ENCODE measurements around the gene TRIM24. TPM values are rescaled to one million over a fixed set of nuclear protein-coding genes. Genes with fewer than 3 reads are reported as not detected.

Gene TRIM24
- total and polyA plus RNA-seq, 2 of the 13 experiments (the other 11 are each of a cell fraction or from before 2014, with no cell fraction given), result 100 to 106 TPM

- TF ChIP-seq, protein P1, sequence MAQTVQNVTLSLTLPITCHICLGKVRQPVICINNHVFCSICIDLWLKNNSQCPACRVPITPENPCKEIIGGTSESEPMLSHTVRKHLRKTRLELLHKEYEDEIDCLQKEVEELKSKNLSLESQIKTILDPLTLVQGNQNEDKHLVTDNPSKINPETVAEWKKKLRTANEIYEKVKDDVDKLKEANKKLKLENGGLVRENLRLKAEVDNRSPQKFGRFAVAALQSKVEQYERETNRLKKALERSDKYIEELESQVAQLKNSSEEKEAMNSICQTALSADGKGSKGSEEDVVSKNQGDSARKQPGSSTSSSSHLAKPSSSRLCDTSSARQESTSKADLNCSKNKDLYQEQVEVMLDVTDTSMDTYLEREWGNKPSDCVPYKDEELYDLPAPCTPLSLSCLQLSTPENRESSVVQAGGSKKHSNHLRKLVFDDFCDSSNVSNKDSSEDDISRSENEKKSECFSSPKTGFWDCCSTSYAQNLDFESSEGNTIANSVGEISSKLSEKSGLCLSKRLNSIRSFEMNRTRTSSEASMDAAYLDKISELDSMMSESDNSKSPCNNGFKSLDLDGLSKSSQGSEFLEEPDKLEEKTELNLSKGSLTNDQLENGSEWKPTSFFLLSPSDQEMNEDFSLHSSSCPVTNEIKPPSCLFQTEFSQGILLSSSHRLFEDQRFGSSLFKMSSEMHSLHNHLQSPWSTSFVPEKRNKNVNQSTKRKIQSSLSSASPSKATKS (CRISPR knock-in tag; IDR thresholded peaks at IDR 0.05), result 0 out of 2 replicates have a peak, but pooled peaks have one; percentile 22
- no peak for TF ChIP-seq ZBTB7B (CRISPR knock-in tag; IDR thresholded peaks at IDR 0.05)
- 0 out of 2 replicates have a peak, but pooled peaks have one; percentile 23 for TF ChIP-seq ARHGAP35 (CRISPR knock-in tag; IDR thresholded peaks at IDR 0.05; ENCODE audit: borderline replicate concordance)
- TF ChIP-seq PAF1 (CRISPR knock-in tag; IDR thresholded peaks at IDR 0.05), result peak; percentile 77; the same call in 1 of the 2 replicates
- 0 out of 2 replicates have a peak, but pooled peaks have one; percentile 4 for TF ChIP-seq NKX3-1 (CRISPR knock-in tag; IDR thresholded peaks at IDR 0.05)
- peak; percentile 19; the same call in 1 of the 2 replicates for TF ChIP-seq SSRP1 (CRISPR knock-in tag; IDR thresholded peaks at IDR 0.05)
- TF ChIP-seq ZFP91 (CRISPR knock-in tag; IDR thresholded peaks at IDR 0.05; ENCODE audit: borderline replicate concordance), result 0 out of 2 replicates have a peak, but pooled peaks have one; percentile 44
- TF ChIP-seq SIN3A (IDR thresholded peaks at IDR 0.05; ENCODE audit: borderline replicate concordance, low read depth, low read length), result 0 out of 2 replicates have a peak, but pooled peaks have one; percentile 29
- TF ChIP-seq ZNF567 (CRISPR knock-in tag; IDR thresholded peaks at IDR 0.05; ENCODE audit: borderline replicate concordance), result peak; percentile 58; the same call in 1 of the 2 replicates
- peak; percentile 54; the same call in 1 of the 2 replicates for TF ChIP-seq ZNF839 (CRISPR knock-in tag; IDR thresholded peaks at IDR 0.05; ENCODE audit: borderline replicate concordance)
- 0 out of 2 replicates have a peak, but pooled peaks have one; percentile 43 for TF ChIP-seq NFE2L1 (CRISPR knock-in tag; IDR thresholded peaks at IDR 0.05; ENCODE audit: borderline replicate concordance)
- 0 out of 2 replicates have a peak, but pooled peaks have one; percentile 19 for TF ChIP-seq ZNF782 (CRISPR knock-in tag; IDR thresholded peaks at IDR 0.05; ENCODE audit: borderline replicate concordance)
- TF ChIP-seq HOXA7 (CRISPR knock-in tag; IDR thresholded peaks at IDR 0.05), result peak; percentile 62; the same call in 1 of the 2 replicates
- TF ChIP-seq ZNF883 (CRISPR knock-in tag; IDR thresholded peaks at IDR 0.05; ENCODE audit: not compliant biosample characterization), result peak; percentile 36
- 0 out of 2 replicates have a peak, but pooled peaks have one; percentile 3 for TF ChIP-seq ZNF709 (CRISPR knock-in tag; IDR thresholded peaks at IDR 0.05)
- no peak for TF ChIP-seq ZNF703 (CRISPR knock-in tag; IDR thresholded peaks at IDR 0.05; ENCODE audit: borderline replicate concordance)
- peak; percentile 3 for TF ChIP-seq RBM22 (optimal IDR thresholded peaks at IDR 0.05; ENCODE audit: low read length)
- TF ChIP-seq TOPORS (CRISPR knock-in tag; IDR thresholded peaks at IDR 0.05), result 0 out of 2 replicates have a peak, but pooled peaks have one; percentile 21
- peak; percentile 69 for TF ChIP-seq POLR2AphosphoS5 (IDR thresholded peaks at IDR 0.05; ENCODE audit: low read depth, low read length)
- no peak for TF ChIP-seq FOXK2 (IDR thresholded peaks at IDR 0.05)
- peak; percentile 17; the same call in 1 of the 2 replicates for TF ChIP-seq NFKB2 (CRISPR knock-in tag; IDR thresholded peaks at IDR 0.05; ENCODE audit: borderline replicate concordance)
Observed at GRCh38 chr7:138565071-138565450, 105.0 kb downstream of the TRIM24 start (continued).
